GM10266 (cell line): ENCODE data around the gene BZW2.
"Not testable (repeated sequence)": the region's sequence is repeated elsewhere in the genome, so short reads cannot be mapped to it uniquely, and the experiment has no call there.

Experiments
- DNase-seq: peaks from one replicate; pipeline ENCODE4 v3.0.0; 2012; ENCODE audit errors: extremely low spot score
- CTCF ChIP-seq: IDR thresholded peaks from 2 replicates; pipeline ENCODE4 v1.5.1; 2012; ENCODE audit warnings: mild to moderate bottlenecking, low read depth; ENCODE audit not compliant: control insufficient read depth, insufficient read depth; ENCODE audit errors: missing control alignments

Gene BZW2

GRCh38 chr7:16670731-16671344 lies 24.9 kb downstream of the BZW2 start:
- TF ChIP-seq CTCF, result no peak
- DNase-seq, result no peak

GRCh38 chr7:16671811-16672210 lies 25.8 kb downstream of the BZW2 start:
- no peak for DNase-seq
- TF ChIP-seq CTCF, result no peak

- DNase-seq, result no peak
- no peak for TF ChIP-seq CTCF
Observed at GRCh38 chr7:16675277-16675676, 29.3 kb downstream of the BZW2 start.

DNA sequence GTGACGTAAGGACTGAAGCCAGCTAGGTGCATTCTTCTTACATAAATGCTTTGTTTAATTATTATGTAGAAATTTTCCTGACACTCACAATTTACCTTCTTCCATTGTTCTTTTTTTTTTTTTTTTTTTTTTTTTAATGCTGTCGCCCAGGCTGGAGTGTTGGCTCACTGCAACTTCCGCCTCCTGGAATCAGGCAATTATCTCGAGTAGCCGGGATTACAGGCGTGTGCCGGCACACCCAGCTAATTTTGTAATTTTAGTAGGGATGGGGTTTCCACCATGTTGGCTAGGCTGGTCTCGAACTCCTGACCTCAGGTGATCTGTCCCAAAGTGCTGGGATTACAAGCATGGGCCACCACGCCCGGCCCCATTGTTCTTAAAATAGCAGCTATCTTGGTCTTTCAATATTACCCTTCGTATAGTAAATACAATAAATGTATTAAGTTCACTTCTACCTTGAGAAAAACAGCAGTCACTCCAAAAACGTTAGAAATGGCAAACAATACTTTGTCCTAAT lies 32.1 kb downstream of the BZW2 start:
- DNase-seq, result no peak
- no peak for TF ChIP-seq CTCF

DNA sequence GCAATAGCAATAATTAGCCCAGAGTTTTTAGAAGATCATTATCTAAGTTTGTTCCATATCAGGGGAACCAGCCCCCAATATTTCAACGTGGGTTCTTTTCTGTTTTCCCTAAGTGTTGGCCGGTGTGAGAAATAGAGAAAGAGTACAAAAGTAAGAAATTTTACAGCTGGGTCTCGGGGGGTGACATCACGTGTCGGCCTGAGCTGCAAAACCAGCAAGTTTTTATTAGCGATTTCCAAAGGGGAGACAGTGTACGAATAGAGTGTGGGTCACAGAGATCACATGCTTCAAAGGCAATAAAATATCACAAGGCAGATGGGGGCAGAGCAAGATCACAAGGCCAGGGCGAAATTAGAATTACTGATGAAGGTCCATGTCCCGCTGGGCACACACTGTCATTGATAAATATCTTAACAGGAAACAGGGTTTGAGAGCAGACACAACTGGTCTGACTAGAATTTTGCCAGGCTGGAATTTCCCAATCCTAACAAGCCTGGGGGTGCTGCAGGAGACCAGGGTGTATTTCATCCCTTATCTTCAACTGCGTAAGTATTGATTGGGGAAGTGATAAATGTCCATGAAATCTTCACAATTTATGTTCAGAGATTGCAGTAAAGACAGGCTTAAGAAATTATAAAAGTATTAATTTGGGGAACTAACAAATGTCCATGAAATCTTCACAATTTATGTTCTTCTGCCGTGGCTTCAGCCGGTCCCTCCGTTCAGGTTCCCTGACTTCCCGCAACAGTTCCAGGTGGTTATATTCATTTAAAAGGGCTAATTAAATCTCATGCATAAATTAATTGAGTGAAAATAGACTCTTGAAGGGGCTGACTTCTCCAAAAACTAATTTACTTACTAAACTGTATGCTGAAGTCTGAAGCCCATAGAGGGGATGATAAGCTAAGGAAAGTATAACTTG lies 32.9 kb downstream of the BZW2 start:
- DNase-seq, result not testable (repeated sequence)

- DNase-seq, result no peak
- no peak for TF ChIP-seq CTCF
Observed at GRCh38 chr7:16684935-16685334, 39.0 kb downstream of the BZW2 start.

GRCh38 chr7:16685535-16685934 lies 39.6 kb downstream of the BZW2 start:
- no peak for DNase-seq
- no peak for TF ChIP-seq CTCF
